Subcutaneous adipose tissue (tissue), 4 donors: Measurements from ENCODE around the gene BRI3. TPM values are rescaled to one million over a fixed set of nuclear protein-coding genes. Genes with fewer than 3 reads are reported as not detected.

Experiments
- CTCF ChIP-seq: fragments of 450-650 bp; IDR thresholded peaks from one replicate; pipeline ENCODE4 v1.5.1; 2016; ENCODE audit warnings: low read depth, mild to moderate bottlenecking, control low read depth, antibody characterized with exemption, moderate library complexity
- total RNA-seq, 4 donors: library from RNA; depleted of rRNA; stranded (reverse); fragments of >200 nt; gene quantifications; one replicate each; pipeline ENCODE4 v1.1.0, GENCODE V29; 2016

The BRI3 gene
- total RNA-seq: 100 to 1,000 TPM in 1 of 4 donors, 10 to 100 TPM in 3; 69.3 to 106 (median 82.5) TPM

GRCh38 chr7:98280791-98281756, at the start of gene BRI3:
Gene BRI3 (plus strand): TSS chr7:98281686. CDS start chr7:98281796, 110 bp downstream.
- no peak for TF ChIP-seq CTCF

GRCh38 chr7:98232263-98232585, 49.3 kb upstream of the BRI3 start:
- TF ChIP-seq CTCF: no peak

- TF ChIP-seq CTCF: no peak
Observed at GRCh38 chr7:98232799-98233198, 48.7 kb upstream of the BRI3 start.

- no peak for TF ChIP-seq CTCF
Observed at GRCh38 chr7:98233219-98234070, 48.0 kb upstream of the BRI3 start.

- TF ChIP-seq CTCF: no peak
Observed at GRCh38 chr7:98234429-98235147, 46.9 kb upstream of the BRI3 start.

GRCh38 chr7:98235901-98236300, 45.6 kb upstream of the BRI3 start:
- TF ChIP-seq CTCF: no peak
